ENCODE measurements around the gene HAL.

DNA sequence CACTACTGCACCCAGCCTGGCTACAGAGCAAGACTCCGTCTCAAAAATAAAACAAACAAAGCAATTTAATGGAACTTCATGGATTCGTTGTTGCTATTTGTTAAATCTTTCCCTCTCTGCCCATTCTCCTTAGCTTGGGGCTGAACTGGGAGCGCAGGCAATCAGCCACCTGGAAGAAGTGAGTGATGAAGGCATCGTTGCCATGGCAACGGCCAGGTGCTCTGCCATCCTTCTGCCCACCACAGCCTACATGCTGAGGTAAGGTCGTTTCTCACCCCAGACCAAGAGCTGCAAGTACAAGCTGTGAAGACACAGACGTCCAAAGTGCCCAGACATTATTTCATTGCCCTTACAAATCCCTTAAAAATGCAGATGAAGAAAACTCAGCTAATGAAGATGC is 33.9 kb downstream of the HAL start:
- TF ChIP-seq, protein P1, sequence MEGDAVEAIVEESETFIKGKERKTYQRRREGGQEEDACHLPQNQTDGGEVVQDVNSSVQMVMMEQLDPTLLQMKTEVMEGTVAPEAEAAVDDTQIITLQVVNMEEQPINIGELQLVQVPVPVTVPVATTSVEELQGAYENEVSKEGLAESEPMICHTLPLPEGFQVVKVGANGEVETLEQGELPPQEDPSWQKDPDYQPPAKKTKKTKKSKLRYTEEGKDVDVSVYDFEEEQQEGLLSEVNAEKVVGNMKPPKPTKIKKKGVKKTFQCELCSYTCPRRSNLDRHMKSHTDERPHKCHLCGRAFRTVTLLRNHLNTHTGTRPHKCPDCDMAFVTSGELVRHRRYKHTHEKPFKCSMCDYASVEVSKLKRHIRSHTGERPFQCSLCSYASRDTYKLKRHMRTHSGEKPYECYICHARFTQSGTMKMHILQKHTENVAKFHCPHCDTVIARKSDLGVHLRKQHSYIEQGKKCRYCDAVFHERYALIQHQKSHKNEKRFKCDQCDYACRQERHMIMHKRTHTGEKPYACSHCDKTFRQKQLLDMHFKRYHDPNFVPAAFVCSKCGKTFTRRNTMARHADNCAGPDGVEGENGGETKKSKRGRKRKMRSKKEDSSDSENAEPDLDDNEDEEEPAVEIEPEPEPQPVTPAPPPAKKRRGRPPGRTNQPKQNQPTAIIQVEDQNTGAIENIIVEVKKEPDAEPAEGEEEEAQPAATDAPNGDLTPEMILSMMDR (tag by site-specific recombination; IDR thresholded peaks at IDR 0.05), result no peak
- no peak for TF ChIP-seq ZNF24 (tag by site-specific recombination; IDR thresholded peaks at IDR 0.05)
- TF ChIP-seq ZNF274 (IDR thresholded peaks at IDR 0.05; ENCODE audit: low read length), result no peak
- no peak for TF ChIP-seq ZNF274 (tag by site-specific recombination; IDR thresholded peaks at IDR 0.05; ENCODE audit: borderline replicate concordance)
- no peak for TF ChIP-seq ZNF138 (tag by site-specific recombination; IDR thresholded peaks at IDR 0.05; ENCODE audit: borderline replicate concordance)
- no peak for TF ChIP-seq ZBTB21 (tag by site-specific recombination; IDR thresholded peaks at IDR 0.05)
- TF ChIP-seq ZNF549 (tag by site-specific recombination; IDR thresholded peaks at IDR 0.05), result no peak
- TF ChIP-seq ZNF76 (tag by site-specific recombination; IDR thresholded peaks at IDR 0.05; ENCODE audit: borderline replicate concordance, low read depth), result no peak
- TF ChIP-seq, protein P2, sequence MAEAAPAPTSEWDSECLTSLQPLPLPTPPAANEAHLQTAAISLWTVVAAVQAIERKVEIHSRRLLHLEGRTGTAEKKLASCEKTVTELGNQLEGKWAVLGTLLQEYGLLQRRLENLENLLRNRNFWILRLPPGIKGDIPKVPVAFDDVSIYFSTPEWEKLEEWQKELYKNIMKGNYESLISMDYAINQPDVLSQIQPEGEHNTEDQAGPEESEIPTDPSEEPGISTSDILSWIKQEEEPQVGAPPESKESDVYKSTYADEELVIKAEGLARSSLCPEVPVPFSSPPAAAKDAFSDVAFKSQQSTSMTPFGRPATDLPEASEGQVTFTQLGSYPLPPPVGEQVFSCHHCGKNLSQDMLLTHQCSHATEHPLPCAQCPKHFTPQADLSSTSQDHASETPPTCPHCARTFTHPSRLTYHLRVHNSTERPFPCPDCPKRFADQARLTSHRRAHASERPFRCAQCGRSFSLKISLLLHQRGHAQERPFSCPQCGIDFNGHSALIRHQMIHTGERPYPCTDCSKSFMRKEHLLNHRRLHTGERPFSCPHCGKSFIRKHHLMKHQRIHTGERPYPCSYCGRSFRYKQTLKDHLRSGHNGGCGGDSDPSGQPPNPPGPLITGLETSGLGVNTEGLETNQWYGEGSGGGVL (tag by site-specific recombination; IDR thresholded peaks at IDR 0.05), result no peak
- TF ChIP-seq ZNF623 (tag by site-specific recombination; IDR thresholded peaks at IDR 0.05), result no peak
- TF ChIP-seq, protein P3, sequence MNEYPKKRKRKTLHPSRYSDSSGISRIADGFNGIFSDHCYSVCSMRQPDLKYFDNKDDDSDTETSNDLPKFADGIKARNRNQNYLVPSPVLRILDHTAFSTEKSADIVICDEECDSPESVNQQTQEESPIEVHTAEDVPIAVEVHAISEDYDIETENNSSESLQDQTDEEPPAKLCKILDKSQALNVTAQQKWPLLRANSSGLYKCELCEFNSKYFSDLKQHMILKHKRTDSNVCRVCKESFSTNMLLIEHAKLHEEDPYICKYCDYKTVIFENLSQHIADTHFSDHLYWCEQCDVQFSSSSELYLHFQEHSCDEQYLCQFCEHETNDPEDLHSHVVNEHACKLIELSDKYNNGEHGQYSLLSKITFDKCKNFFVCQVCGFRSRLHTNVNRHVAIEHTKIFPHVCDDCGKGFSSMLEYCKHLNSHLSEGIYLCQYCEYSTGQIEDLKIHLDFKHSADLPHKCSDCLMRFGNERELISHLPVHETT (tag by site-specific recombination; IDR thresholded peaks at IDR 0.05), result no peak
- no peak for TF ChIP-seq HOXA7 (CRISPR knock-in tag; IDR thresholded peaks at IDR 0.05; ENCODE audit: borderline replicate concordance)
- no peak for TF ChIP-seq YY1 (tag by site-specific recombination; IDR thresholded peaks at IDR 0.05)
- TF ChIP-seq ZNF121 (tag by site-specific recombination; IDR thresholded peaks at IDR 0.05), result no peak
